HepG2 (cell line): Measurements from ENCODE around the gene FKBP14. TPM values are rescaled to one million over a fixed set of nuclear protein-coding genes. Genes with fewer than 3 reads are reported as not detected.

Experiments
- ADNP ChIP-seq: sonication (generic); formaldehyde crosslinking; IDR thresholded peaks from 2 replicates; pipeline ENCODE4 v1.4.0; 2020; ENCODE audit warnings: missing genetic modification reagents
- AGO2 ChIP-seq: fragments of 200-400 bp; formaldehyde crosslinking; optimal IDR thresholded peaks from 2 replicates; pipeline ENCODE3; 2017; ENCODE audit warnings: mild to moderate bottlenecking, low read depth, low read length, moderate library complexity
- ATF5 ChIP-seq: sonication (generic); formaldehyde crosslinking; IDR thresholded peaks from 2 replicates; pipeline ENCODE4 v1.4.0; 2020; ENCODE audit warnings: mild to moderate bottlenecking, low read depth, missing genetic modification reagents
- CBFB ChIP-seq: sonication (generic); formaldehyde crosslinking; IDR thresholded peaks from 2 replicates; pipeline ENCODE4 v1.4.0; 2020; ENCODE audit warnings: missing genetic modification reagents
- ETV5 ChIP-seq: IDR thresholded peaks from 2 replicates; pipeline ENCODE4 v1.6.1; 2018; ENCODE audit warnings: missing biosample characterization, missing genetic modification reagents, inconsistent platforms, borderline replicate concordance
- FOXA3 ChIP-seq: IDR thresholded peaks from 2 replicates; pipeline ENCODE4 v1.6.1; 2016; ENCODE audit warnings: missing genetic modification reagents, missing compliant biosample characterization
- GTF3A ChIP-seq: sonication (generic); formaldehyde crosslinking; conservative IDR thresholded peaks from 2 replicates; pipeline ENCODE4 v1.4.0; 2020; ENCODE audit warnings: mild to moderate bottlenecking, missing genetic modification reagents
- HNF4A ChIP-seq: sonication (generic); formaldehyde crosslinking; IDR thresholded peaks from 2 replicates; pipeline ENCODE4 v1.4.0; 2020; ENCODE audit warnings: missing genetic modification reagents
- MEIS1 ChIP-seq: sonication (generic); formaldehyde crosslinking; IDR thresholded peaks from 2 replicates; pipeline ENCODE4 v1.9.0; 2021; ENCODE audit warnings: mild to moderate bottlenecking, missing genetic modification reagents, moderate library complexity, borderline replicate concordance
- MEIS2 ChIP-seq: sonication (generic); formaldehyde crosslinking; IDR thresholded peaks from 2 replicates; pipeline ENCODE4 v1.9.0; 2021; ENCODE audit warnings: mild to moderate bottlenecking, missing genetic modification reagents
- RFXANK ChIP-seq: IDR thresholded peaks from 2 replicates; pipeline ENCODE4 v1.6.1; 2016
- SETDB1 ChIP-seq: sonication (generic); formaldehyde crosslinking; IDR thresholded peaks from 2 replicates; pipeline ENCODE4 v1.5.1; 2020; ENCODE audit warnings: missing genetic modification reagents, mild to moderate bottlenecking, borderline replicate concordance
- SMAD3 ChIP-seq: sonication (generic); formaldehyde crosslinking; IDR thresholded peaks from 2 replicates; pipeline ENCODE4 v1.4.0; 2020; ENCODE audit warnings: missing genetic modification reagents
- SNAI1 ChIP-seq: sonication (generic); formaldehyde crosslinking; IDR thresholded peaks from 2 replicates; pipeline ENCODE4 v1.5.0; 2020; ENCODE audit warnings: mild to moderate bottlenecking, missing genetic modification reagents, borderline replicate concordance
- TAF1 ChIP-seq: sonication (generic); formaldehyde crosslinking; IDR thresholded peaks from 2 replicates; pipeline ENCODE4 v1.4.0; 2020; ENCODE audit warnings: missing genetic modification reagents
- TBL1XR1 ChIP-seq: fragments of 150-350 bp; IDR thresholded peaks from 2 replicates; pipeline ENCODE4 v1.6.1; 2014; ENCODE audit warnings: borderline replicate concordance, low read length; ENCODE audit not compliant: partially characterized antibody
- USF2 ChIP-seq, 2 experiments: sonication (generic) in 1 of 2; formaldehyde crosslinking in 1 of 2; IDR thresholded peaks; 2 replicates each; pipeline versions ENCODE4 v1.5.1 to v1.6.1; 2011 to 2020; ENCODE audit warnings: borderline replicate concordance in 1 of 2, low read depth in 1 of 2, low read length in 1 of 2, mild to moderate bottlenecking in 1 of 2, missing genetic modification reagents in 1 of 2, moderate library complexity in 1 of 2
- ZBTB7B ChIP-seq: sonication (generic); formaldehyde crosslinking; IDR thresholded peaks from 2 replicates; pipeline ENCODE4 v1.4.0; 2020; ENCODE audit warnings: missing genetic modification reagents
- ZFY ChIP-seq: sonication (generic); formaldehyde crosslinking; IDR thresholded peaks from 2 replicates; pipeline ENCODE4 v1.4.0; 2020; ENCODE audit warnings: missing genetic modification reagents
- ZNF143 ChIP-seq: sonication (generic); formaldehyde crosslinking; IDR thresholded peaks from 2 replicates; pipeline ENCODE4 v1.4.0; 2020; ENCODE audit warnings: missing genetic modification reagents
- ZNF234 ChIP-seq: sonication (generic); formaldehyde crosslinking; conservative IDR thresholded peaks from 2 replicates; pipeline ENCODE4 v1.5.1; 2020; ENCODE audit warnings: mild to moderate bottlenecking, missing genetic modification reagents
- ZNF280D ChIP-seq: sonication (generic); formaldehyde crosslinking; IDR thresholded peaks from 2 replicates; pipeline ENCODE4 v1.5.1; 2020; ENCODE audit warnings: mild to moderate bottlenecking, missing genetic modification reagents
- ZNF563 ChIP-seq: sonication (generic); formaldehyde crosslinking; IDR thresholded peaks from 2 replicates; pipeline ENCODE4 v1.8.0; 2022; ENCODE audit warnings: mild to moderate bottlenecking, moderate library complexity, missing genetic modification reagents
- ZNF567 ChIP-seq: sonication (generic); formaldehyde crosslinking; IDR thresholded peaks from 2 replicates; pipeline ENCODE4 v1.8.1; 2023; ENCODE audit warnings: mild to moderate bottlenecking, missing genetic modification reagents, borderline replicate concordance
- ZNF749 ChIP-seq: sonication (generic); formaldehyde crosslinking; IDR thresholded peaks from 2 replicates; pipeline ENCODE4 v1.8.0; 2022; ENCODE audit warnings: mild to moderate bottlenecking, missing genetic modification reagents, moderate library complexity, borderline replicate concordance
- ZNF777 ChIP-seq: sonication (generic); formaldehyde crosslinking; IDR thresholded peaks from 2 replicates; pipeline ENCODE4 v1.4.0; 2020; ENCODE audit warnings: missing genetic modification reagents
- polyA plus RNA-seq, 8 experiments: library from polyadenylated mRNA; depleted of rRNA in 3 of 8; stranded (reverse) in 7 of 8; unstranded in 1 of 8; fragments of >200 nt; fragmentation: Illumina TruSeq in 4 of 8; extraction: Trizol in 4 of 8; gene quantifications; 2 replicates each; pipeline versions ENCODE4 v1.2.1 to v1.2.3, GENCODE V29; 2011 to 2016; ENCODE audit warnings: low read depth in 4 of 8, missing spikeins in 1 of 8, mixed read lengths in 1 of 8; ENCODE audit not compliant: insufficient read depth in 1 of 8
- total RNA-seq, 5 experiments: library from RNA; depleted of rRNA; stranded (reverse); fragments of >200 nt; fragmentation: Illumina TruSeq; extraction: Trizol; gene quantifications; 2 replicates each; pipeline ENCODE4 v1.2.3, GENCODE V29; 2016; ENCODE audit warnings: low read depth in 1 of 5

The FKBP14 gene
- total and polyA plus RNA-seq, 2 of the 13 experiments (the other 11 are each of a cell fraction or from before 2014, with no cell fraction given) = 20.0 to 32.3 TPM

- TF ChIP-seq USF2 (IDR thresholded peaks at IDR 0.05; ENCODE audit: low read depth, low read length) (no peak), USF2 (CRISPR knock-in tag; IDR thresholded peaks at IDR 0.05; ENCODE audit: borderline replicate concordance) (no peak), ZNF563 (CRISPR knock-in tag) (peak; percentile 28; the same call in 1 of the 2 replicates), SETDB1 (CRISPR knock-in tag) (no peak), SNAI1 (CRISPR knock-in tag) (no peak), ZFY (CRISPR knock-in tag) (no peak; the same call in 1 of the 2 replicates), ZBTB7B (peak; percentile 46; the same call in 1 of the 2 replicates), MEIS2 (CRISPR knock-in tag) (no peak; the same call in none of the 2 replicates), ZNF749 (no peak), ADNP (CRISPR knock-in tag) (no peak), FOXA3 (no peak), ZNF234 (CRISPR knock-in tag) (no peak), TAF1 (CRISPR knock-in tag) (peak; percentile 64; the same call in 1 of the 2 replicates), ZNF280D (no peak), CBFB (CRISPR knock-in tag) (0 out of 2 replicates have a peak, but pooled peaks have one; percentile 28), ATF5 (CRISPR knock-in tag) (no peak), ZNF567 (CRISPR knock-in tag) (no peak), AGO2 (peak; percentile 74), ZNF143 (CRISPR knock-in tag) (no peak), RFXANK (CRISPR knock-in tag) (no peak), HNF4A (CRISPR knock-in tag) (0 out of 2 replicates have a peak, but pooled peaks have one; percentile 12), GTF3A (CRISPR knock-in tag) (no peak), ETV5 (CRISPR knock-in tag) (no peak), SMAD3 (no peak), ZNF777 (CRISPR knock-in tag) (no peak; the same call in 1 of the 2 replicates), MEIS1 (CRISPR knock-in tag) (no peak), TBL1XR1 (no peak)
These were observed 37.1 kb downstream of the FKBP14 start, which contains the start of gene SCRN1 (continued) for GRCh38 chr7:29989257-29989995.
